DMS 273 treated with DMSO at 0.1 percent for 48 hours (cell line): ENCODE results near the gene MOSMO.
"Not testable (repeated sequence)": the region's sequence is repeated elsewhere in the genome, so short reads cannot be mapped to it uniquely, and the experiment has no call there.

Experiments
- DNase-seq: peaks from one replicate; lab custom pipeline; 2025; lab: John Stamatoyannopoulos, UW

The MOSMO gene

GRCh38 chr16:22007509-22008214 is at the start of gene MOSMO:
Gene MOSMO (plus strand): TSS chr16:22008111. CDS start chr16:22008302, 191 bp downstream.
- no peak for DNase-seq

GRCh38 chr16:21959050-21959449 is 48.9 kb upstream of the MOSMO start:
- no peak for DNase-seq

GRCh38 chr16:21962475-21962874 is 45.4 kb upstream of the MOSMO start:
- no peak for DNase-seq

- no peak for DNase-seq
Observed at GRCh38 chr16:21963887-21964286, 44.0 kb upstream of the MOSMO start.

GRCh38 chr16:21964353-21964752 is 43.6 kb upstream of the MOSMO start:
- no peak for DNase-seq

- DNase-seq, result no peak
Observed at GRCh38 chr16:21971856-21972255, 36.1 kb upstream of the MOSMO start.

GRCh38 chr16:21973945-21974344 is 34.0 kb upstream of the MOSMO start:
- no peak for DNase-seq

- DNase-seq, result no peak
Observed at GRCh38 chr16:21980032-21980431, 27.9 kb upstream of the MOSMO start.

GRCh38 chr16:21982108-21982507 is 25.8 kb upstream of the MOSMO start:
- DNase-seq, result no peak

- DNase-seq, result no peak
Observed at GRCh38 chr16:21984062-21984461, 23.8 kb upstream of the MOSMO start.

GRCh38 chr16:21985524-21985923 is 22.4 kb upstream of the MOSMO start:
- DNase-seq, result no peak

GRCh38 chr16:21986692-21987246 is 21.1 kb upstream of the MOSMO start:
- DNase-seq, result no peak

GRCh38 chr16:21987498-21987897 is 20.4 kb upstream of the MOSMO start:
- DNase-seq, result no peak

GRCh38 chr16:21989133-21989532 is 18.8 kb upstream of the MOSMO start:
- DNase-seq, result no peak

GRCh38 chr16:21989751-21990150 is 18.2 kb upstream of the MOSMO start:
- DNase-seq, result no peak

- no peak for DNase-seq
Observed at GRCh38 chr16:21990381-21990944, 17.4 kb upstream of the MOSMO start.

GRCh38 chr16:21991621-21992020 is 16.3 kb upstream of the MOSMO start:
- DNase-seq, result no peak

GRCh38 chr16:21994856-21995465 is 12.9 kb upstream of the MOSMO start:
- no peak for DNase-seq

GRCh38 chr16:21996923-21997696 is 10.8 kb upstream of the MOSMO start:
- DNase-seq, result no peak

- DNase-seq, result no peak
Observed at GRCh38 chr16:21997697-21998480, 10.0 kb upstream of the MOSMO start.

- DNase-seq, result no peak
Observed at GRCh38 chr16:22001591-22001990, 6.3 kb upstream of the MOSMO start.

GRCh38 chr16:22002047-22002446 is 5.9 kb upstream of the MOSMO start:
- DNase-seq, result not testable (repeated sequence)
